ENCODE measurements around the gene INHA.

The INHA gene

DNA sequence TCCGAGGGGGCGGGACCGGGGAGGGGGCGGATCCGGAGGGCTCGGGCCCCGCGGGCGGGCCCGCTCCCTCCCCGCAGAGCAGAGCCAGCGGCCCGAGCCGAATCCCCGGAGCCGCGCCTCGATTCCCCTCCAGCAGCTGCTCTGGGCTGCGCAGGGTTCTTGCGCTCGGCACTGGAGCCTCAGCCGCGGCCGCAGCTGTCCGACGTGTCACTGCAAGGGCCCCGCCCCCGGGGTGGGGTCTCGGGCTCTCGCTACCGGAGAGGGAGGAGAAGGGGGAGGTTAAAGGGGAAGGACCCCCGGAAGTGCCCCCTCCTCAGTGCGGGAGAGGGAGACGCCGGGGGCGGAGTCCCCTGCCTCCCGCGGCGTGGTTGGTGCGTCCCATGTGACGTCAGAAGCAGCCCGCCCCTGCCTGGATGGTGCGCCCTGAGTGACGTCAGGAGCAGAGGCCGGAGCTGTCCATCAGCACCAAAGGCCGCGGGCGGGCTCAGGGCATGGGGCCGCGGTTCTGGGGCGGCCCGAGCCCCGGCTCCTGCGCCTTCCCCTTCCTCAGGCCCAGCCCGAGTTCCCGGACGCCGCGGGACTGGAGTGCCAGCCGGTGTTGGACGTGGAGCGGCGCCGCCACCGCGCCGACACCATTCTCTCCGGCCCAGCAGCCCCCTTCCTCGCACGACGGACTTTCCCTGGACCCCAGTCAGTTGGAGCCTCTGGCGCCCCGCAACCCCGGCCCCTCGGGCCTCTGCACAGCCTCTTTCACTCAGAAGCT, 28.3 kb upstream of the INHA start, which contains the start of the genes CHPF and TMEM198:
TSS of gene CHPF (minus strand) at position 214 of the 763 bp plus-strand sequence. CDS start 271 bp downstream, outside the sequence.
TSS of gene TMEM198 (plus strand) at position 433 of the 763 bp plus-strand sequence. CDS start 700 bp downstream, outside the sequence.
- Histone ChIP-seq H3K27me3 (ENCODE audit: control insufficient read depth, insufficient read depth, low read length) (peaks cover 31% of the 10 kb centered on the region), H3K4me3 (ENCODE audit: low read length) (peak within 1 kb of the TSS; percentile 64), H3K4me1 (ENCODE audit: control insufficient read depth, low read depth, low read length) (peaks cover 11% of the 10 kb centered on the region), H3K9me3 (ENCODE audit: control insufficient read depth, low read depth, low read length) (no peaks in the 10 kb centered on the region), H3K27ac (ENCODE audit: low read length) (no peak within 1 kb of the TSS), H3K36me3 (ENCODE audit: control insufficient read depth, low read depth, low read length) (peaks cover 11% of the 10 kb centered on the region), H3K9ac (ENCODE audit: low read length) (peak within 1 kb of the TSS; percentile 59)

GRCh38 chr2:219544567-219544966, 27.5 kb upstream of the INHA start:
- Histone ChIP-seq H3K27ac (ENCODE audit: low read length) (no peak overlapping the region), H3K27me3 (ENCODE audit: control insufficient read depth, insufficient read depth, low read length) (peaks cover 31% of the 10 kb centered on the region), H3K9ac (ENCODE audit: low read length) (peak overlapping the region; percentile 59), H3K36me3 (ENCODE audit: control insufficient read depth, low read depth, low read length) (peaks cover 11% of the 10 kb centered on the region), H3K9me3 (ENCODE audit: control insufficient read depth, low read depth, low read length) (no peaks in the 10 kb centered on the region), H3K4me1 (ENCODE audit: control insufficient read depth, low read depth, low read length) (peaks cover 11% of the 10 kb centered on the region), H3K4me3 (ENCODE audit: low read length) (peak overlapping the region; percentile 64)

- peaks cover 10% of the 10 kb centered on the region for H3K36me3 ChIP-seq (ENCODE audit: control insufficient read depth, low read depth, low read length)
- H3K9me3 ChIP-seq (ENCODE audit: control insufficient read depth, low read depth, low read length), result no peaks in the 10 kb centered on the region
- H3K27me3 ChIP-seq (ENCODE audit: control insufficient read depth, insufficient read depth, low read length), result peaks cover 32% of the 10 kb centered on the region
- peaks cover 11% of the 10 kb centered on the region for H3K4me1 ChIP-seq (ENCODE audit: control insufficient read depth, low read depth, low read length)
- H3K27ac ChIP-seq (ENCODE audit: low read length), result no peak overlapping the region
- no peak overlapping the region for H3K4me3 ChIP-seq (ENCODE audit: low read length)
- no peak overlapping the region for H3K9ac ChIP-seq (ENCODE audit: low read length)
Measured at GRCh38 chr2:219545295-219545942, 26.7 kb upstream of the INHA start.

DNA sequence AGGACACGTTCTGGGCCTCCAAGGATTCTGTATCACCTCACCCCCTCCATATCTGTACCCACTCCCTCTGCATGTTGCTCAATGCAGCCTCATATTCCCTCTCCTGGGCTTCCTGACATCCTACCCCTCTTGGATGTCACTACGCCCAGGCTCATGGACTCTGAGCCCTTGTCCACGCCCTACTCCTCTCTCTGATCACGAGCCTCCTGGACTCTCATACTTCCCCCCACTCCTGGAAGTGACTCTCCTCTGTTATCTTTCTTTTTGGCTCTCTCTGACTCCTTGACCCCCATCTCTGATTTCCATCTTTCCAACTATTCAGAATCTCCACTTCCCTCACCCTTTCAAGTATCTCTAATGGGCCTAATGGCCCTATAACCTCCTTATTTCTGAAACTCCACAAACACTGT, 26.2 kb upstream of the INHA start:
- no peaks in the 10 kb centered on the region for H3K9me3 ChIP-seq (ENCODE audit: control insufficient read depth, low read depth, low read length)
- H3K4me3 ChIP-seq (ENCODE audit: low read length), result no peak overlapping the region
- H3K4me1 ChIP-seq (ENCODE audit: control insufficient read depth, low read depth, low read length), result peaks cover 13% of the 10 kb centered on the region
- peaks cover 37% of the 10 kb centered on the region for H3K27me3 ChIP-seq (ENCODE audit: control insufficient read depth, insufficient read depth, low read length)
- no peak overlapping the region for H3K27ac ChIP-seq (ENCODE audit: low read length)
- no peak overlapping the region for H3K9ac ChIP-seq (ENCODE audit: low read length)
- peaks cover 4% of the 10 kb centered on the region for H3K36me3 ChIP-seq (ENCODE audit: control insufficient read depth, low read depth, low read length)

GRCh38 chr2:219547621-219548020, 24.5 kb upstream of the INHA start:
- no peaks in the 10 kb centered on the region for H3K9me3 ChIP-seq (ENCODE audit: control insufficient read depth, low read depth, low read length)
- no peak overlapping the region for H3K9ac ChIP-seq (ENCODE audit: low read length)
- no peak overlapping the region for H3K4me3 ChIP-seq (ENCODE audit: low read length)
- H3K27me3 ChIP-seq (ENCODE audit: control insufficient read depth, insufficient read depth, low read length), result peaks cover 33% of the 10 kb centered on the region
- H3K4me1 ChIP-seq (ENCODE audit: control insufficient read depth, low read depth, low read length), result peaks cover 10% of the 10 kb centered on the region
- H3K36me3 ChIP-seq (ENCODE audit: control insufficient read depth, low read depth, low read length), result no peaks in the 10 kb centered on the region
- H3K27ac ChIP-seq (ENCODE audit: low read length), result no peak overlapping the region

GRCh38 chr2:219548990-219549389, 23.1 kb upstream of the INHA start:
- no peak overlapping the region for H3K9ac ChIP-seq (ENCODE audit: low read length)
- H3K27ac ChIP-seq (ENCODE audit: low read length), result no peak overlapping the region
- H3K4me3 ChIP-seq (ENCODE audit: low read length), result no peak overlapping the region
- H3K36me3 ChIP-seq (ENCODE audit: control insufficient read depth, low read depth, low read length), result no peaks in the 10 kb centered on the region
- H3K4me1 ChIP-seq (ENCODE audit: control insufficient read depth, low read depth, low read length), result peaks cover 14% of the 10 kb centered on the region
- peaks cover 44% of the 10 kb centered on the region for H3K27me3 ChIP-seq (ENCODE audit: control insufficient read depth, insufficient read depth, low read length)
- H3K9me3 ChIP-seq (ENCODE audit: control insufficient read depth, low read depth, low read length), result no peaks in the 10 kb centered on the region

DNA sequence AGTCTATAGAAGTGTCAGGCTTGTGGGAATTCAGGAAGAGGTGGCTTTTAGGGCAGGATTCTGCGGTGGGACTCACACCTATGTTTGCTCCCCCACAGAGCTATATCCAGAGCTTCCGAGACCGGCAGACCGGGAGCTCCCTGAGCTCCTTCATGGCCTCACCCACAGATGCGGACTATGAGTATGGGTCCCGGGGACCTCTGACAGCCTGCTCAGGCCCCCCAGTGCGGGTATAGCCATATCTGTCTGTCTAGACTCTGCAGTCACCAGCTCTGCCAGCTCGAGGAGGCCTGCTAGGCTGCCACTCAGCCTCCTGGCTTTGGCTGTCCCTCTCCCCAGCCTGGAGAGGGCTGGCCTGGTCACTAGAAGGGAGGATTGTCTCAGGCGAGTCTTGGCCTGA, 22.5 kb upstream of the INHA start:
- no peaks in the 10 kb centered on the region for H3K9me3 ChIP-seq (ENCODE audit: control insufficient read depth, low read depth, low read length)
- no peak overlapping the region for H3K9ac ChIP-seq (ENCODE audit: low read length)
- H3K36me3 ChIP-seq (ENCODE audit: control insufficient read depth, low read depth, low read length), result no peaks in the 10 kb centered on the region
- no peak overlapping the region for H3K4me3 ChIP-seq (ENCODE audit: low read length)
- H3K27ac ChIP-seq (ENCODE audit: low read length), result no peak overlapping the region
- H3K27me3 ChIP-seq (ENCODE audit: control insufficient read depth, insufficient read depth, low read length), result peaks cover 42% of the 10 kb centered on the region
- peaks cover 9% of the 10 kb centered on the region for H3K4me1 ChIP-seq (ENCODE audit: control insufficient read depth, low read depth, low read length)

DNA sequence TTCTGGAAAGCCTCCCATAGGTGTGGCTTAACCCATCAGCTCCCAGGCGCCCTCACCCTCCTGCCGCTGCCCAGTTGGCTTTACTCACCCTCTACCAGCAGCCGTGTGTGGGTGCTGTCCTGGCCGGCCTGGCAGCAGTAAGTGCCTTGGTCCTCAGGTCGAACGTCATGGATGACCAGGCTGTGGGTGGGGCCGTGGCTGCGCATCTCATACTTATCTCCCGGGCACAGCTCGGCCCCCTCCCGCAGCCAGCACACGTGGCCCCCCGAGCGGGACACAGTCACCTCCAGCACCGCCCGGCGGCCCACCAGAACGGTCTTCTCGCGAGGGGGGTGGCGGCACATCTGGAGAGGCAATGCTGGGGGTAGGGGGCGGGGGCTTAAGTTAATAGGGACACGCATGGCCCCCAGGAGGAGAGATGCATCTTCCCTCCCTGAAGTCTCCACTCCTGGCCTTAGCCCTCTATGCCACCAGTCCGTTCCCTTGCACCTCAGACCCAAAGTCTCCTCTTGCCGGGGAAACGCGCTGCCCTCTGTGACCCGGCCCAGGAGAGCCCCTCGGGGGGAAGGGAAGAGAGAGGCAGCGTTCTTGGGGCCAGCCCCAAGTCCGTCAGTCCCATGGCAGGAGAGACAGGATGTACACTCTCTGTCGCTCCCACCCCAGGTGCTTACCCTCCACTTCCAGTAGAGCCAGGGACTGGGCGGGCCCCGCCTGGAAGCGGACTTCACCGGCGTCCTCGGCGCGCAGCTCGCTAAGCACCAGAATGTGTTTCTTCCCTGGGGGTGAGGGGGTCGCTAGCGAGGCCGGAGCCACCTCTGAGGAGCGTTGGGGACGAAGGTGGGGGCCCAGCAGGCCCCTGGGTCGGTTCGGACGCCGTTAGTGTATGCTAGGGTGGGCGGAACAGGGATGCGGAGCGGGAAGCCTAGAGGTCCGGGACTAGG, 20.4 kb upstream of the INHA start:
- Histone ChIP-seq H3K9ac (ENCODE audit: low read length) (peak overlapping the region; percentile 30), H3K4me1 (ENCODE audit: control insufficient read depth, low read depth, low read length) (peaks cover 9% of the 10 kb centered on the region), H3K36me3 (ENCODE audit: control insufficient read depth, low read depth, low read length) (no peaks in the 10 kb centered on the region), H3K27ac (ENCODE audit: low read length) (no peak overlapping the region), H3K9me3 (ENCODE audit: control insufficient read depth, low read depth, low read length) (no peaks in the 10 kb centered on the region), H3K4me3 (ENCODE audit: low read length) (peak overlapping the region; percentile 82), H3K27me3 (ENCODE audit: control insufficient read depth, insufficient read depth, low read length) (peaks cover 27% of the 10 kb centered on the region)

DNA sequence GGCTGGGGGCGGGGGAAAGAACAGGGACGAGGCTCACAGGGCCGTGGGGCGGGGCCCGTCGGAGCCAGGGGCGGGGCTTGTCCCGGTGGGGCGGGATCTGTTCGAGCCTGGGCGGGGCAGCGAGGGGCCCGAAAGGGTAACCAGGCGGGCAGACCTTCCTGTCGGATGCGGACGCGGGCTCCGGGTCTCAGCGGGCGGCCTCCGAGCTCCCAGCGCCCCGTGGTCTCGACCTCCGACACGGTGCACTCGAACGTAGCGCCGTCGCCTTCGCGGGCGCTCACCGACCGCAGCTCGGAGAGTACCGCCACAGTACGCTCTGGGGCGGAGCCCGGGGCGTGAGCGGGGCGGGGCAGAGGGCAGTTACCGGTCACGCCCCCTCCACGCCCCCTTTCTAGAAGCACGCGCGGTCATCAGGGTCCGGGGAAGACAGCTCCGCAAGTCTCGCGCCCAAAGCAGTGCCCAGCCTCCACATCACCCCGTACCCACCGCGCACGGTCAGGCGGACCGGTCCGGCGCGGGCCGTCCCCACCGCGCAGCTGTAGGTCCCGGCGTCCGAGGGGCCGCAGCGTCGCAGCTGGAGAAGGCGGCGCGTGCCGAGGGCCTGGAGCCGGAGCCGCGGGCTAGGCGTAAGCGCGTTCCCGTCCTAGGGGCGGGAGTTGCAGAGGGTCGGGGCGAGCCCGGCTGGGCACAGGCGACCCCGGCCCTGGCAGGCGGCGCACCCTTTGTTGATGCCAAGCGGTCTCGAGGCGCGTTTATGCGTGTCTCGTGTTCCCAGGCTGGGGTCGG, 19.5 kb upstream of the INHA start:
- no peaks in the 10 kb centered on the region for H3K36me3 ChIP-seq (ENCODE audit: control insufficient read depth, low read depth, low read length)
- H3K4me3 ChIP-seq (ENCODE audit: low read length), result peak overlapping the region; percentile 82
- peak overlapping the region; percentile 30 for H3K9ac ChIP-seq (ENCODE audit: low read length)
- H3K9me3 ChIP-seq (ENCODE audit: control insufficient read depth, low read depth, low read length), result no peaks in the 10 kb centered on the region
- H3K27ac ChIP-seq (ENCODE audit: low read length), result no peak overlapping the region
- peaks cover 9% of the 10 kb centered on the region for H3K4me1 ChIP-seq (ENCODE audit: control insufficient read depth, low read depth, low read length)
- H3K27me3 ChIP-seq (ENCODE audit: control insufficient read depth, insufficient read depth, low read length), result peaks cover 27% of the 10 kb centered on the region

- Histone ChIP-seq H3K9ac (ENCODE audit: low read length) (no peak overlapping the region), H3K36me3 (ENCODE audit: control insufficient read depth, low read depth, low read length) (no peaks in the 10 kb centered on the region), H3K27me3 (ENCODE audit: control insufficient read depth, insufficient read depth, low read length) (peaks cover 27% of the 10 kb centered on the region), H3K4me1 (ENCODE audit: control insufficient read depth, low read depth, low read length) (peaks cover 9% of the 10 kb centered on the region), H3K9me3 (ENCODE audit: control insufficient read depth, low read depth, low read length) (no peaks in the 10 kb centered on the region), H3K27ac (ENCODE audit: low read length) (no peak overlapping the region), H3K4me3 (ENCODE audit: low read length) (peak overlapping the region; percentile 82)
Measured at GRCh38 chr2:219553168-219553417, 19.0 kb upstream of the INHA start.

All from iPS-18a (cell line).